ENCODE data around the gene CENPM.

DNA sequence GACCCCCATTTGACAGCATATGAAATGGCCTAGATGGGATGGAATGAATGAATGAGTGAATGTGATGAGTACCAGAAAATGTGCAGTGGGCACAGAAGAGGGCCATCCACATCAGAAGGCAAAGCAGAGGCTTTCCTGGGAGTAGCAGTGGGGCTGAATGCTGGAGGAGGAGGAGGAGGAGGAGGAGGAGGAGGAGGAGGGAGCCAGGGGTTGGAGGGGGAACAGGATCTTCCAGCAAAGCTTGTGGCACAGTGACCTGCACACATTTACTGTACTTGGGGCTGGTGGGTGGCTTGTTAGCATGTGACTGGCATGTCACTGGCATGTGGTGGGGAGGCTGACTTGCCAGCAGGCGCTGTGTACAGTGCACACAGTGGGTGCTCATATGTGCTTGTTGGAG lies 31.8 kb upstream of the CENPM start:
- TF ChIP-seq, protein P1, sequence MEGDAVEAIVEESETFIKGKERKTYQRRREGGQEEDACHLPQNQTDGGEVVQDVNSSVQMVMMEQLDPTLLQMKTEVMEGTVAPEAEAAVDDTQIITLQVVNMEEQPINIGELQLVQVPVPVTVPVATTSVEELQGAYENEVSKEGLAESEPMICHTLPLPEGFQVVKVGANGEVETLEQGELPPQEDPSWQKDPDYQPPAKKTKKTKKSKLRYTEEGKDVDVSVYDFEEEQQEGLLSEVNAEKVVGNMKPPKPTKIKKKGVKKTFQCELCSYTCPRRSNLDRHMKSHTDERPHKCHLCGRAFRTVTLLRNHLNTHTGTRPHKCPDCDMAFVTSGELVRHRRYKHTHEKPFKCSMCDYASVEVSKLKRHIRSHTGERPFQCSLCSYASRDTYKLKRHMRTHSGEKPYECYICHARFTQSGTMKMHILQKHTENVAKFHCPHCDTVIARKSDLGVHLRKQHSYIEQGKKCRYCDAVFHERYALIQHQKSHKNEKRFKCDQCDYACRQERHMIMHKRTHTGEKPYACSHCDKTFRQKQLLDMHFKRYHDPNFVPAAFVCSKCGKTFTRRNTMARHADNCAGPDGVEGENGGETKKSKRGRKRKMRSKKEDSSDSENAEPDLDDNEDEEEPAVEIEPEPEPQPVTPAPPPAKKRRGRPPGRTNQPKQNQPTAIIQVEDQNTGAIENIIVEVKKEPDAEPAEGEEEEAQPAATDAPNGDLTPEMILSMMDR (IDR thresholded peaks at IDR 0.05), result no peak
- TF ChIP-seq EP300 (IDR thresholded peaks at IDR 0.05), result no peak
- TF ChIP-seq POLR2A (IDR thresholded peaks at IDR 0.05), result no peak
